HG02798 (cell line): ENCODE data around the gene HOXC5.
A peak's percentile ranks its signal among the peaks of the same experiment; 100 is the strongest.

ENCODE experiments used
- ATAC-seq: cut with Tn5 transposase; IDR thresholded peaks from one replicate; pipeline ENCODE4 v1.9.1; 2021; ENCODE audit warnings: mild to moderate bottlenecking; ENCODE audit not compliant: unreplicated experiment, poor library complexity

HOXC5 gene

GRCh38 chr12:53995378-53996239 lies 37.2 kb upstream of the HOXC5 start:
- ATAC-seq: no peak

DNA sequence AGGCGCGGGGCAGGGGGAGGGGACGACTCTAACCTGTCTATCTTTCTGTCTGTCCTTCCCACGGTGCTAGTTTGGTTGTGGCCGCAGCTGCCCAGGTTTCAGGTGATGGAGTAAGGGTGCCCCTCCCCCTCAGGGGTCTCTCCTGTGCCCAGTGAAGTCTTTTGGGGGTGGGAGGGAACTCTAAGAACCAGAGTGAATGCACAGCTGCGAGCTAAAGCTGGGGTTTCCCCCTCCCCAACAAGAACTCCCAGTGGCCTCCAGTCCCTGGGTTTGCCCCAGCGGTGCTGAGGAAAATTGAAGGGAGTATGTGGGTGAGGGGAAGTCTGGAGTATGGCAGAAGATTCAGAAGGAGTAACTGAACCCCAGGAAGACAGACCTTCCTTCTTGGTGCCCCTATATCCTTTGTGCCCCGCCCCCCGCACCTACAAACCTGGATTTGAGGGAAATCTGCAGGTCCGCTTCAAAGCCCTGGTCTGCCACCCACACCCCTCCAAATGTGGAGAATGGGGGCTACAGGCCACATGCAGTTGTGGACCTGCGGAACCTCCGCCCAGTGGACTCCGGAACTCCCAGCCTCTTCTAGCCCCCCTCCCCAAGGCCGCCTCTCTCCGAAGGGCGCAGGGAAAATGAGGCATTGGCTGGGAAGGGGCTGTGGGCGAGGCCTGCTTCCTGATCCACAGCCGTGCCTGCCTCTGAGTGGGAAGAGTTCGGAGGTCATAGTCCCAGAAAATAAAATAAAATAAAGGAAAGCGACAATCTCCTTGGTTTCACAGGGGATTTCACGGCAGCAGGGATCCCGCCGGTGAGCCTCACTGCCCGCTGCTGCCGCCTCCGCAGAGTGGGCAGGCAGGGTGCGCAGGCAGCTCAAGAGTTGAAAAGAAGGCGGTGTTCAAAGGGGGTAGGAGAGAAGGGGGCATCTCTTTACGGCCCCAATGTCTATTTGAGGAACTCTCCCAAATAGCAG lies 36.3 kb upstream of the HOXC5 start:
- ATAC-seq: no peak

DNA sequence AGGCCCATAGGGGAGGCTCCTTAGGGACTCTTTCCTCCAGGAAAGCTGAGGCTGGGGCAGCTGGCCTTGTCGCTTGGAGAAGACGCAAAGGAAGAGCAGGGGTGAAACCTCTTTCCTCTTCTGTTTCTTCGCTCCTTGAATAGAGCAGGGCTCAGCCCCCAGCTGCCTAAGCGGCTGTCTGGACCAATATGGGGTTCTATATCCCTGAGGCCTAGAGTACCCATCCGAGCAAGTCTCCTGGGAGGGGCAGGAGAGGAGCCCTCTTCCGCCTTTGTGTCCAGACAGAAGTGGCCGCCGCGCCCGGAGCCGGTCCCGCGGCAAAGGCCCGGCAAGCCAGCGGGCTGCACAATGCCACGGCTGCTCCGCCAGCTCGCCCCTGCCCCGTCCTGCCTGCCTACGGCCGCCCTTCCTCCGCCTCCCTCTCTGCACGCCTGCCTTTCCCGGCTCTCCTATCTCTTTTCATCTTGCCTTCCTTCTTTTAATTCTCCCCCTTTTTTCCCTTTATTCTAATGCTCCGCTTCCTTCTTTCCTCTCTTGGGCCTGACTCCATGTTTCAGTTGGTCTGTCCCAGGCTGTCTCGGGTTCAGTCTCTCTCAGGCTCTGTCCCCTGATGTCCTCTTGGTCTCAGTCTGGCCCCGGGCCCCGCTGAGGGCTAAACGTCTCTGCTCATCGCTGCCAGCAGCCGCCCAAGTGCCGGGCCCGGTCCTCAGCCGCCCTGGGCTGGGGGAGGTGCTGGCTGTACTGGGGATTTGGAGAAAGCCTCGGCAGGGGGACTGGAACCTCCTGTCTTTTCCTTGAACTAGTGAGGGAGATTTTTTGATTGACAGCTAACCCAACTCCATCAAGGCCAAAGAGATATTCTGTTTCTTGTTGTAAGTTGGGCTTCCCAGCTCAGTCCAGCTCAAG lies 35.4 kb upstream of the HOXC5 start:
- ATAC-seq: no peak

DNA sequence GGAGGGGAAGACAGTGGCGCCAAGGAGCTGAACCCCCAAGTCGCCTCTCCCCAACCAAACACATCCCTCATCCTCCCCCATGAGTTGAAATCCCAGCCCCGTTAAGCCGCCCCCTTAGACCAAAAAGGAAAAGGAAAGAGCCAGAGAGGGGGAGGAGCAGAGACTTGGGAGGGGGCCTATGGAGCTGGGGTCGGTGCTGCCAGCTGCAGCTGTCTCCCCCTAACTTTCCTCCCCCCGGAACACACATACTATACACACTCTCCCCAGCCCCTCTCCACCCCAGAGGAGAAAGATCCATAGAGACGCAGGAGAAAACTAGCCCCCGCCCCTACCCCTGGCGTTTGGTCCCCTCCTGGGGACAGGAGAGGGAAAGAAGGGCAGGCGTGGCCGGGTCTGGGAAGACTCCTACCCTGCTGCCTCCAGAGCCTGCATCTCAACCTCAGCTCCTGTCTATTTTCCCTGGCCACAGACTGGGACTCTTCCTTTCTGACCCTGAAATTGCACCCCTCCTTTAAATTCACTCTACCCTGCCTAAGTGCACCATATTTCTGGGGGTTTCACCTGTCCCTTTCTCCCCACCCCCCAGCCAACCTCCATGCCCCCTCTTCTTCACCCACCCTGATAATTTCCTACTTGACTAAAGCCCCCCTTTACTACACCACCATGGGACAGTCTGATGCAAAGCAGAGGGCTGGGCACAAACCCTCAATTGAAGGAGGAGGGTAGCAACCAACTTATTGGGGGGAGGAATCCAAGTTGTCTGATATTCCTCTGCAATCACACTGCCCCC lies 34.5 kb upstream of the HOXC5 start:
- no peak for ATAC-seq

- ATAC-seq: no peak
Observed at GRCh38 chr12:53998900-53999236, 34.0 kb upstream of the HOXC5 start.

DNA sequence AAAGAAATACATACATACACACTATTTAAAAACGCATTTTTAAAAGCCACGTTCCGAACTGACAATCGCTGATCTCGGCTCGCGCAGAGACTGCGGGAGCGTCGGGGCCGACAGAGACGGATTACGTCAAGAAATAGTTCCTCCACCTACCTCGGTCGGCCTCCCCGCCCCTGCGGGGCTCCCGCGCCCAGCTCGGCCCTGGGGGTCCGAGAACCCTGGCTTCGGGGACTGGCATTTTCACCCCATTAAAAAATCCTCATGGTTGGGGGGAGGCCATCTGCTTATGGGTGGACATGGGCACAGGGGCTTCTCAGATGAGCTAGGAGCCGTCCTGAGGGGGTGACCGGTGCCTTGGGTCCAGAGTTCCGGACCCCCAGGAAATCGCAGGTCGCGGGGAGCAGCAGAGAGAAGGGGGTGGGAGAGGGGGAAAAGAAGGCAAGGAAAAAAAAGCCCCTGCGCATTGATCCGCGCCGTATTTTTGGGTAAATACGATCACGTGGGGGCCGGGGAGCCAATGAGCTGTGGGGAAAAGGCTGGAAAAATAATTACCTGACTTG lies 33.2 kb upstream of the HOXC5 start:
- ATAC-seq: no peak

- ATAC-seq: no peak
Observed at GRCh38 chr12:54000116-54001114, 32.4 kb upstream of the HOXC5 start, which contains the start of gene HOXC9. HOXC9 (plus strand) TSS chr12:54000161; CDS start chr12:54000189, 28 bp downstream.

DNA sequence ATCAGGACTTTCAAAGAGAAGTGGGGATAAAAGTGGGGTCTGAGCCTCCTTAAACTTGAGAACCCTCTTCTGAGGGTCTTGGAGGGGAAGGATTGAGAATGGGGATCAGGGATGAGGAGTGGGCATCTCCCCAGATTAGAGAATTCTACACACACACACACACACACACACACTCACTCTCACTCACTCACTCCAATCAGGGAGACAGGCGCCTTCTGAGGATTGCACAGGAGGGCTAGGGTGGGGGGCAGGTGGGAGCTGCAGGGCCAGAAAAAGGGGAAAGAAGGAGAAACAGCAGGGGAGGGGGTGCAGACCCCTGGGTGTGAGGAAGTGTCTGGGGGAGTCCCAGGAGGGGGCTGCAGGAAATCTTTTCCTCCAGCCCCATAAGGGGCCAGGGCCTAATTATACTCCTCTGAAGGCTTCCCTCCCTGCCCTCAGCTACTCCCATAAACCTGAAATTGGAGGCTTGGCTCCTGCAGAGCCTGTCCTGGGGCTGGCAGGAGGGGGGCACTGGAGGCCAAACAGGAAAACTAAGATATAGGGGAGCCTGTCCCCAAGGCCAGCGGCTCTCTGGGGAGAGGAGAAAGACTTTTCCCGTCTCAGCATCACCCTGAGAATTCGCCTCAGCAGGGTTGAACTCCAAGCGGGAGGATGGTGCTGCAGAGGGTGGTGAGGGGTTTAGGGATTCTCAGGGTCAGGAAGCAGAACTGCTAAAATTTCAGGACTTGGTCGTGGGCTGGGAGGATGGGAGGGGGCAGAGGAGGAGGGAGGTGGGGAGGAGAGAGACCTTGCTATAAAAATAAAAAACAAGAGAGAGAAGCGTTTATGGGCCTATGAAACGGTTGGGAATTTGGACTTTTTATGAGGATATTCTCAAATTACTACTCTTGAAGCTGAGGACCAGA lies 31.3 kb upstream of the HOXC5 start:
- no peak for ATAC-seq

DNA sequence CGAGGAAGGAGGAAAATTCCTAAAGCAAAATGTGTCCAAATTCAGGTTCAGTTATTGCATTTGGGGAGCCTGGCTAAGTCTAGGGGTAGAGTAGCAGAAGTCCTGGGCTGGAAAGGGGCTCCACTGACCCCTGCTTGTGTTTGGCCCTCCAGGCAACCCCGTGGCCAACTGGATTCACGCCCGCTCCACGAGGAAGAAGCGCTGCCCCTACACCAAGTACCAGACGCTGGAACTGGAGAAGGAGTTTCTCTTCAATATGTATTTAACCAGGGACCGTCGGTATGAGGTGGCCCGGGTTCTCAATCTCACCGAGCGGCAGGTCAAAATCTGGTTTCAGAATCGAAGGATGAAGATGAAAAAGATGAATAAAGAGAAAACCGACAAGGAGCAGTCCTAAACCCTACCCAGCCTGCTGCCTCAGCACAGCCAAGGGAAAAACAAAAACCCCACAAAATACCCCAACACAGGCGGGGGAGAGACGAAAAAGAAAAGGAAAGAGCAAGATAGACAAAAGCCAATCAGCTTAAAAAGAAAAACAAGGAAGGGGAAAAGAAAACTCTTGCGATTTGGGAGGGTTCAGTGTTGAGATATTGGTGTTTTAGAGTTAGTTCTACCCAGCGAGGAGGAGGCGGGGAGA lies 30.5 kb upstream of the HOXC5 start:
- no peak for ATAC-seq

DNA sequence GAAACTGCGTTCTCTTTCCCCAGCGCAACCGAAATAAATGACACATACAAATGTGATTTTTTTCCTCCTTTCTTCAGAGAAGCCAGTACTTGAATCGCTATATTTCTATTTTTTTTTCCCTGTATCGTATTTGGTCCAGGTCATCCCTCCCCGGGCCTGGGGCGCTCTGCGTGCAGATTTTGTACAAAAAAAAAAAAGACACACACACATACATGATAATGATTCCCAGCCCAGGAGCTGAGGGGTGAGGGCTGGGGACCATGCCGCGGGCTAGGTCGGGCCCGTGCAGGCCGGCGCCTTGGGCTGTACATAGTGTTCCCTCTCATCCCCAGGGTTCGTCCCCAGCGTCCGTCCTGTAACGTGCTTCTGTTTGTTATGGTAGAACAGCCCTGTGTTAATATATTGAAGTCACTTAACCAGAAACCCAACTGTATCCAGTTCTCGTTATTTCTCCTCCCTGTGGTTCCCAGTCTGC lies 29.9 kb upstream of the HOXC5 start:
- ATAC-seq: no peak

GRCh38 chr12:54003625-54004024 lies 29.2 kb upstream of the HOXC5 start:
- ATAC-seq: no peak

- no peak for ATAC-seq
Observed at GRCh38 chr12:54004063-54004840, 28.6 kb upstream of the HOXC5 start.

DNA sequence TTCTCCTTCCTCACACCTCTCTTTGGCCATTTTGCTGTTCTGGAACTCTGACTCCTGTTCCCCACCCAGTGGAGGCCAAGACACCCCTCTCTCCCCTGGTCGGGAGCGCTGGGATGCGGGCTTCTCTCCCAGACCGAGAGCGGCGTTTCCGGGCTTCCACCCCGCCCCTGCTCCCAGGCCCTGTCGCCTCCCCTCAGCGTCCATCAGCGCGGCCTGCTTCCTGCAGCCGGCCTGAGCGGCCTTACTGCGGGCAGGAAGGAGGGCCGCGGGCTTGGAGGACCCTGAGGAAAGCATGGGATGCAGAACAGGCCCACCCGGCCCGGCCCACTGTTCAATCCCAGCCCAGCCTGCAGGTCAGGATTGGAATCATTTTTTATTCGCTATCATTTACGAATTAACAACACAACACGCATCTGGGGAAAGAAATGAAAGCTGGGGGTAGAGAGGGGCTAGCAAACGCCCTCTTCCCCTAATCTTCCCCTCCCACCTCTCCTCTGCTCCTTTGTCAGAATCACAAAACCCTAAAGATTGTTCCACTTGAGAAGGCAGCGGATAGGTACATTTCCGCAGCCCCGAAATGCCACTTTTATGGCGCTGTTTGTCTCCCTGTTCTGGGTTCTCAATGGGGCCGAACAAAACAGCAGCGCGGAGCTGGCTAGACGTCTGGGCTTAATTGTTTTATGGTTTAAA lies 27.9 kb upstream of the HOXC5 start:
- no peak for ATAC-seq

- ATAC-seq: no peak
Observed at GRCh38 chr12:54005531-54005852, 27.4 kb upstream of the HOXC5 start.

DNA sequence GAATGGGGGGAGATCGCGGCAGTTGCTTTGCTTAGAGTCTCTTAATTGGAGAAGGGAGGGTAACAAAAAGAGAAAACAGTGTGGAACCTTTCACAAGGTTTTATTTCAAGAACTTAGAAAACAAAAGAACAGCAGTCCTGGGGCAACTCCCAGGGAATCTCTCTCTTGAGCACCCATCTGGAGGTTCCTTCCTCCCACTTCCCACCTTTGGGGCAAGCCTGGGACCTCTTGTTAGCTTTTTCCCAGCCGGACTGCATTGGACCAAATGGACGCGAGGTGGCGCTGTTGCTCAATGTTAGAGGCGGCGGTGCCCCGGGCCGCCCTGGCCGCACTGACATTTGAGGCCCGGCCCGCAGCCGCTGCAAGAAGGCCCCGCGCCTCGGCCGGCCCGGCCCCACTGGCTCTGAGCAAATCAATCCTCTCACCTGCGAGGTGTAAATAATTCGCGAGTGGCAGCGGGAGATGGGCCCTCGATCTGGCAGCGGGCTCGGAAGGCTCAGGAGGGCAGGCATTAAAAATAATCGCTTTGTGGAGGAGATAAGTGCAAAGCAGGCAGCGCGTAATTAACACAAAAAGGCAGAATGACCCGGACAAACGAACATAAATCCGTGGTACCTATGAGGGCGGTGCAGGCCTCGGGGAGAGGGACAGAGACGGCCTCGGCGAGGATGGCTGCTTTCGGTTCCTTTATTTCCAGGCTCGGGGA lies 26.8 kb upstream of the HOXC5 start:
- ATAC-seq: peak; percentile 78
